Osteocyte (in vitro differentiated cells): ENCODE results near the gene ST7. TPM values are rescaled to one million over a fixed set of nuclear protein-coding genes. Genes with fewer than 3 reads are reported as not detected.
A peak's percentile ranks its signal among the peaks of the same experiment; 100 is the strongest.

Experiments
- DNase-seq: peaks from one replicate; pipeline ENCODE4 v3.0.0; 2021; ENCODE audit warnings: mixed read lengths; ENCODE audit not compliant: unreplicated experiment; ENCODE audit errors: extremely low spot score
- H3K27ac Mint-ChIP-seq: one replicate; pipeline ENCODE4 v1.8.0; 2021; ENCODE audit warnings: mild to moderate bottlenecking, mixed read lengths; ENCODE audit not compliant: unreplicated experiment
- H3K27me3 Mint-ChIP-seq: one replicate; pipeline ENCODE4 v1.8.0; 2021; ENCODE audit warnings: mixed read lengths; ENCODE audit not compliant: unreplicated experiment
- H3K36me3 Mint-ChIP-seq: one replicate; pipeline ENCODE4 v1.8.0; 2021; ENCODE audit warnings: mixed read lengths; ENCODE audit not compliant: unreplicated experiment
- H3K4me1 Mint-ChIP-seq: one replicate; pipeline ENCODE4 v1.8.0; 2021; ENCODE audit warnings: mixed read lengths; ENCODE audit not compliant: unreplicated experiment
- H3K4me3 Mint-ChIP-seq: one replicate; pipeline ENCODE4 v1.8.0; 2021; ENCODE audit warnings: mild to moderate bottlenecking, moderate library complexity, mixed read lengths; ENCODE audit not compliant: unreplicated experiment
- H3K9me3 Mint-ChIP-seq: one replicate; pipeline ENCODE4 v1.8.0; 2021; ENCODE audit warnings: mixed read lengths; ENCODE audit not compliant: unreplicated experiment
- CTCF ChIP-seq: fragments of 200-600 bp; sonication (generic); IDR thresholded peaks from 2 replicates; pipeline ENCODE4 v1.5.0; 2021; ENCODE audit warnings: antibody characterized with exemption, mild to moderate bottlenecking, moderate library complexity
- total RNA-seq: library from RNA; stranded (reverse); gene quantifications from 2 replicates; pipeline ENCODE4 v1.2.1, GENCODE V29; 2021

The ST7 gene
- total RNA-seq, 1 donor from 2014 or later, result 68.5 TPM

- Mint-ChIP-seq H3K4me3 (no peak overlapping the region), H3K27me3 (no peaks in the 10 kb centered on the region), H3K27ac (peak overlapping the region; percentile 24), H3K36me3 (peaks cover 16% of the 10 kb centered on the region), H3K4me1 (peaks cover 45% of the 10 kb centered on the region), H3K9me3 (no peaks in the 10 kb centered on the region)
- TF ChIP-seq CTCF, result no peak
- no peak for DNase-seq
These were observed 82.9 kb downstream of the ST7 start for GRCh38 chr7:117036053-117036669.

- Mint-ChIP-seq H3K27ac (no peak overlapping the region), H3K36me3 (peaks cover 20% of the 10 kb centered on the region), H3K4me3 (no peak overlapping the region), H3K4me1 (peaks cover 50% of the 10 kb centered on the region), H3K9me3 (no peaks in the 10 kb centered on the region), H3K27me3 (no peaks in the 10 kb centered on the region)
- TF ChIP-seq CTCF, result no peak
- no peak for DNase-seq
These were observed 83.5 kb downstream of the ST7 start for GRCh38 chr7:117036836-117037235.

GRCh38 chr7:117038408-117038807 is 85.1 kb downstream of the ST7 start:
- TF ChIP-seq CTCF, result no peak
- H3K27ac Mint-ChIP-seq, result peak overlapping the region; percentile 38
- no peak for DNase-seq
- H3K36me3 Mint-ChIP-seq, result peaks cover 20% of the 10 kb centered on the region
- peaks cover 64% of the 10 kb centered on the region for H3K4me1 Mint-ChIP-seq
- no peak overlapping the region for H3K4me3 Mint-ChIP-seq
- H3K9me3 Mint-ChIP-seq, result no peaks in the 10 kb centered on the region
- no peaks in the 10 kb centered on the region for H3K27me3 Mint-ChIP-seq

GRCh38 chr7:117041007-117041406 is 87.7 kb downstream of the ST7 start:
- H3K9me3 Mint-ChIP-seq, result no peaks in the 10 kb centered on the region
- no peak for DNase-seq
- peaks cover 59% of the 10 kb centered on the region for H3K4me1 Mint-ChIP-seq
- no peaks in the 10 kb centered on the region for H3K27me3 Mint-ChIP-seq
- H3K27ac Mint-ChIP-seq, result peak overlapping the region; percentile 49
- no peak for TF ChIP-seq CTCF
- H3K4me3 Mint-ChIP-seq, result no peak overlapping the region
- H3K36me3 Mint-ChIP-seq, result peaks cover 35% of the 10 kb centered on the region

GRCh38 chr7:117041822-117042221 is 88.5 kb downstream of the ST7 start:
- Mint-ChIP-seq H3K36me3 (peaks cover 38% of the 10 kb centered on the region), H3K27me3 (no peaks in the 10 kb centered on the region), H3K4me1 (peaks cover 56% of the 10 kb centered on the region)

More at GRCh38 chr7:117041822-117042221, 88.5 kb downstream of the ST7 start:
- Mint-ChIP-seq H3K9me3 (no peaks in the 10 kb centered on the region), H3K27ac (peak overlapping the region; percentile 25), H3K4me3 (no peak overlapping the region)
- no peak for DNase-seq
- TF ChIP-seq CTCF, result no peak
